GM18907 (cell line): Measurements from ENCODE around the gene PSMB2.

Experiments
- ATAC-seq: cut with Tn5 transposase; IDR thresholded peaks from one replicate; pipeline ENCODE4 v1.9.1; 2021; ENCODE audit warnings: mild to moderate bottlenecking, moderate library complexity; ENCODE audit not compliant: unreplicated experiment

PSMB2 gene

DNA sequence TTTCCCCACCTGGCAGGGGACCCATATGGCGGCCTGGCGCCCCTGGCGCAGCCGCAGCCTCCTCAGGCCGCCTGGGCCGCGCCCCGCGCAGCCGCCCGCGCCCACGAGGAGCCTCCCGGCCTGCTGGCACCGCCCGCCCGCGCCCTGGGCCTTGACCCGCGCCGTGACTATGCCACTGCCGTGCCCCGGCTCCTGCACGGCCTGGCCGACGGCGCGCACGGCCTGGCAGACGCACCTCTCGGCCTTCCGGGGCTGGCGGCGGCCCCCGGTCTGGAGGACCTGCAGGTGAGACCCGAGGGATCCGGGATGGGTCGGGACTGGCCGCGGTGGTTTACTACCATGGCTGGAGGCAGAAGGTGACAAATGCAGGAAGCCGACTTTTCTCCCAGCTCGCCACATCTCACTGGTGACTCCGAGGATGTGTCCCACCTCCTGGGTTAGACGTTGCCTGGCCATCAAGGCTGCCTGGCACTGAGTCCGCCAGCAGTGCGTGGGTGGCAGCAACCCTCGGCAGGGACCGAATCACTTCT lies 67.1 kb downstream of the PSMB2 start:
- ATAC-seq = no peak

DNA sequence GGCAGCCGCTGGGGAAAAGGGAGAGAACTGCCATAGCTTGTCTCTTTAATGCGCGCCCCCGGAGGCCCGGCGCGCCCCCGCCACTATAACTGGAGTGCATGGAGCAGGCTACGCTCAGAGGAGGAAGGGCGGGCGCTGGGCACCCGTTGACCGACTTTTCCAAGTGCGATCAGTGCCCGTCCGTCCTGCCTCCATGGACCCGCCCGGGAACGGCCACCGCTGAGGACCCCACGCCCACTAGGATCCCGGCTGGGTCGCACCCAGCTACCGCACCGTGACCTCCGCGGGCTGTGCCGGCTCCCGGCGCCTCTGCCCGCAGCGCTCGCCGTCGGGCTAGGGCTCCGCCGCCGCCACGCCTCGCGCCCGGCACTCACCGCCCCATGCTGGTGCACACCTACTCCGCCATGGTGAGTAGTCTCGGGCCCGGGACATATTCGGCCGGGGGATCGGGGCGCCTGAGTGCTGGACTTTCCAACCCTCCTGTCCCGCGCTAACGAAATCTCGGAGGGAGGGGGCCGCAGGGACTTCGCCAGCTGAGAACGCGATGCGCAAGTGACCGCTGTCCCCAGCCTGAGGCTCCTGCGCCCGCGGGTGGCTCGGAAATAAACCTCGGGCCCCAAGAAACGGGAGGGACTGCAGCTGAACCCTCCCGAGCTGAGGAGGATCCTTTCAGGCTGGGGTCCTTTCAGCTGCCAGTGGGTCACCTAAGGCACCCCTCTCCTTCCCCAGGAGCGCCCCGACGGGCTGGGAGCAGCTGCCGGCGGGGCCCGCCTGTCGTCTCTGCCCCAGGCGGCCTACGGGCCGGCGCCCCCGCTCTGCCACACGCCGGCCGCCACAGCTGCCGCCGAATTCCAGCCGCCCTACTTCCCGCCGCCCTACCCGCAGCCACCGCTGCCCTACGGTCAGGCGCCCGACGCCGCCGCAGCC lies 67.9 kb downstream of the PSMB2 start, which contains the start of gene TFAP2E:
TFAP2E (plus strand) TSS at position 117 of the 927 bp plus-strand sequence; CDS start at position 381, 264 bp downstream.
- no peak for ATAC-seq

DNA sequence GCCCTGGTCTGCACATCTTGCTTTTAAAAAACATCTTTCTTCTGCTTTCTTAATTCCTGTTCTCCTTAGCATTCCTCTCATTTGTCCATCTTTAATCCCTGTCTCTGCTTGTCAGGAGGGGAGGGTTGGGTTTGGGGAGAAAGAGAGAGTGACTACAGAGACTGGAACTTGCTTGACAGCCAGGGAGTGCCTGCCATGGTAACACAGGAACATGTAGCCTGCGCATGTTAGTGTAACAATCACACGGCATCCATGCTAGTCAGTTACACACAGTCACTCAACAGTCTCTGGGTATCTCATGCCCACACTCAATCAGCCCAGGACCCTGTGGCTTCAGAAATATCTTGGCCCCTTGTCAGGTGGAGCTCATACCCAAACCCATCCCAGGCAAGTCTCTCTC lies 69.0 kb downstream of the PSMB2 start:
- ATAC-seq = no peak

DNA sequence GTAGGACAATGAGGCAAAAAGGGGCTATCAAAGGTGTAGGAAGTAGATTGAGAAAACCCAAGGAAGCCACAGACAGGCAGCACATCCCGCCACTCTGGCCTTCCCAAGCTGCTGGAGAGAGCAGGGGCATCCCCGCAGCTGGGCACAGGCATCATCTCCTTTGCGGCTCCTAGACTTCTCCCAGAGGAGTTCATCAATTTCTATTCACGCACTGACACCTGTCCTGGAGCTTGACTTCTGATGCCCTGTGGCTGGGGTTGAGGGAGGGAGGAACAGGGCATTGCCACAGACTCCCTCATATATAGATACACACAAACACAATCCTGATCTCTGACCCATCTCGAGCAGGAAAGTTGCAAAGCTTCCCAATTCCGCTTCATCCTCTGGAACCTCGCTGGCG lies 70.1 kb downstream of the PSMB2 start:
- no peak for ATAC-seq

DNA sequence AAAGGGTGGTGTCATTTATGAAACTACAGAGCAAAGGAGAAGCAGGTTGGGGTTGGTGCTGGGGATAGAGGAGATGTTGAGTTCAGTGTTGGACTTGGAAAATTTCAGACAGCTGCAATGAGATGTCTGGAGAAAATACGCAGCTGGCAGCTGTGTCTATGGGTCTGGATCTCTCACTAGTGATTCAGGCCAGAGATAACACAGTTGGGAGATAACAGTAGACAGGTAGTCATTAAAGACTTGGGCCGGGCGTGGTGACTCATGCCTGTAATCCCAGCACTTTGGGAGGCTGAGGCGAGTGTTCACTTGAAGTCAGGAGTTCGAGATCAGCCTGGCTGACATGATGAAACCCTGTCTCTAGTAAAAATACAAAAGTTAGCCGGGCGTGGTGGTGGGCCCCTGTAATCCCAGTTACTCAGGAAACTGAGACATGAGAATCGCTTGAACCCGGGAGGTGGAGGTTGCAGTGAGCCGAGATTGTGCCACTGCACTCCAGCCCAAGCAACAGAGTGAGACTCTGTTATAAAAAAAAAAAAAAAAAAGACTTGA lies 70.7 kb downstream of the PSMB2 start:
- no peak for ATAC-seq

DNA sequence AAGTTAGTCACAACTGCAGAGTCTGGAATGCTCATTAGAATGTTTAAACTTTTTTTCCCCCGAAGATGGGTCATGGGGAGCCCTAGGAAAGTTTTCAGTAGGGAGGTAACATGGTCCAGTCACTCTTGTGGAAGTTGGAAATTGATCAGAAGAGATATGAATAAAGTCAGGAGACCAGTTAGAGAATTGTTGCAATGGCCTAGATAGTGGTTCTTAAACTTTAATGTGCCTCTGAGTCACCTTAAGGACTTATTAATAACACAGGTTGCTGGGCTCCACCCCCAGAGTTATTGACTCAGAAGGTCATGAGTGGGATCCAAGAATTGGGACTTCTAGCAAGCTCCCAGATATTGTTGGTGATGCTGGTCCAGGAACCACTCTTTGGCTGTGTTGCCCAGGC lies 71.4 kb downstream of the PSMB2 start:
- no peak for ATAC-seq

DNA sequence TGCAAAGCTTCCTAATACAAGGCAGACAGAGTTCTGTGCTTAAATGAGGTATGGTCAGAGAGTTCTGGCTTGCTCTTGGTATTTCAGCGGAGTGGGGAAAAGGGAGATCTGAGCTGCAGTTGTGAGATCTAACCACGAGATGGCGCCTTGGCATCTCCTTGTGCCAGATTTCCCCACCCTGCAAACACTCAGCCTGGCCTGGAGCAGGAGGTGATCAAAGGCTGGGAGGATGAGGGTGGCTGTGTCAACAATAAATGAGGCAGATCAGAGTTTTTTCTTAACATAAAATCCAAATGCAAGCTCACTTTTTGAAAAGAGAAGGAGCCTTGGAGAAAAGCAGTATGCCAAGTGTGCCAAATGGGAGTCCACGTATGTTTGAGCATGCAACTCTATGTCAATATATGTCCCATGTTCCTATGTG lies 72.3 kb downstream of the PSMB2 start:
- ATAC-seq = no peak

DNA sequence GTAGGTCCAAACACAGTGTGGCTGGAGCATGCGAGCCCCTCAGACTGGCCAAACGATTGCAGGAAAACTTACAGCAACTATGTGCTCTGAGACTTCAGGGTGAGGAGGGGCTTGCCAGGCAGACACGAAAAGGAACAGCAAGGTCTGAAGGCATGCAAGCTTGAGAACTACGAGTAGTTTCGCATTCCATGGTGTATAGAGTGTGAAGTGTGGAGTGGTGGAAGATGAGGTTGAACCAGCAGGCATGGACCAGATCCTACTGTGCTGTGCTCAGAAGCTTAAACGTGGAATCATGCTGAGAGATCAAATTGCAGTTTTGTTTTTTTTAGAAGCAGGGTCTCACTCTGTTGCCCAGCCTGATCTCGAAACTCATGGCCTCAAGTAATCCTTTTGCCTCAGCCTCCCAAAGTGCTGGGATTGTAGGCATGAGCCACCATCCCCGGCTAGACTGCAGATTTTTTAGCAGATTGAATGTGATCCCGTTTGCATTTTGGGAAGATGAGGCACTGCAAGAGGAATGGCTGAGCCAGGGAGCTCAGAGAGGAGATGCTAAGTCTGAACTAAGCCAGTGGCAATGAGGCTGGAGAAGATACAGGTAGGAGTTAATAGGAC lies 73.3 kb downstream of the PSMB2 start:
- no peak for ATAC-seq

DNA sequence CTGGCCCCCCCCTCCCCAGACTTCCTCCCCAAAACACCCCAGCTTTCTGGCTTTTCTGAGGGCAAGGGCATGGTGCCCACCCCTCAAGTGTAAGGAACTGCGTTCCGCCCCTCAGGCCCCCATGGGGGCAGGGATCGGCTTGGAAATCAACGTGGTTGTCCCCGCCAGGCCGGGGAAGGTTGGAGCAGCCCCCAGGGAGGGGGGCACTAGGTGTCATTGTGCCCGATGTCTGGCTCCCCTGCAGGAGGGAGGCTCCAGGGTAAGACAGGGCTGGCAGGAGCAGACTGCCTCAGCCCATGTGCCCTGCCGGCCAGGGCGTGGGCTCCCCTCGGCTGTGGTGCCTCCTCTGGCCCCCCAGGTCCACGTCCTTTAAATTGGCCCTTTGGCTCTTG lies 75.6 kb downstream of the PSMB2 start:
- no peak for ATAC-seq

DNA sequence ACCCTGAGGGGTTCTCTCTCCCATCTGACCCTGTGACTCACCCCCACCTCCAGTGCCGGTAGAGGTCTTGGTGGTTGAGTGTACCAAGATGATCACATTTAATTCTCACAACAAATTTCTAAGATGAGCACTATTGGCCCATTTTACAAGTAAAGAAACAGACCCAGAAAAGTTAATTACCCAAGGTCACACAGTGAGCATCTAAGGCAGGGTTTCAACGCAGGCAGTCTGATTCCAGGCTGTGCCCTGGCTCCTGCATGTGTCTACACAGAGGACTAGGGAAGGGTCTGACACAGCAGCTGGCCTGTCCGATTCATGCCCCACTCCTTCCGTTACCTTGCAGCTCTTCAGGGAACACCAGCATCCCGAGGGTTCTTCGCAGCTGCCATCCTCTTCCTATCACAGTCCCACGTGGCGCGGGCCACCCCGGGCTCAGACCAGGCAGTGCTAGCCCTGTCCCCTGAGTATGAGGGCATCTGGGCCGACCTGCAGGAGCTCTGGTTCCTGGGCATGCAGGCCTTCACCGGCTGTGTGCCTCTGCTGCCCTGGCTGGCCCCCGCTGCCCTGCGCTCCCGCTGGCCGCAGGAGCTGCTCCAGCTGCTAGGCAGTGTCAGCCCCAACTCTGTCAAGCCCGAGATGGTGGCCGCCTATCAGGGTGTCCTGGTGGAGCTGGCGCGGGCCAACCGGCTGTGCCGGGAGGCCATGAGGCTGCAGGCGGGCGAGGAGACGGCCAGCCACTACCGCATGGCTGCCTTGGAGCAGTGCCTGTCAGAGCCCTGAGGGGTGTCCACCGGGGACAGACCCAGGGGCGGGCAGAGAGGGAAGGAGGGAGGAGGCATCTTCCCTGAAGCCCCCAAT lies 76.2 kb downstream of the PSMB2 start:
- ATAC-seq = no peak

DNA sequence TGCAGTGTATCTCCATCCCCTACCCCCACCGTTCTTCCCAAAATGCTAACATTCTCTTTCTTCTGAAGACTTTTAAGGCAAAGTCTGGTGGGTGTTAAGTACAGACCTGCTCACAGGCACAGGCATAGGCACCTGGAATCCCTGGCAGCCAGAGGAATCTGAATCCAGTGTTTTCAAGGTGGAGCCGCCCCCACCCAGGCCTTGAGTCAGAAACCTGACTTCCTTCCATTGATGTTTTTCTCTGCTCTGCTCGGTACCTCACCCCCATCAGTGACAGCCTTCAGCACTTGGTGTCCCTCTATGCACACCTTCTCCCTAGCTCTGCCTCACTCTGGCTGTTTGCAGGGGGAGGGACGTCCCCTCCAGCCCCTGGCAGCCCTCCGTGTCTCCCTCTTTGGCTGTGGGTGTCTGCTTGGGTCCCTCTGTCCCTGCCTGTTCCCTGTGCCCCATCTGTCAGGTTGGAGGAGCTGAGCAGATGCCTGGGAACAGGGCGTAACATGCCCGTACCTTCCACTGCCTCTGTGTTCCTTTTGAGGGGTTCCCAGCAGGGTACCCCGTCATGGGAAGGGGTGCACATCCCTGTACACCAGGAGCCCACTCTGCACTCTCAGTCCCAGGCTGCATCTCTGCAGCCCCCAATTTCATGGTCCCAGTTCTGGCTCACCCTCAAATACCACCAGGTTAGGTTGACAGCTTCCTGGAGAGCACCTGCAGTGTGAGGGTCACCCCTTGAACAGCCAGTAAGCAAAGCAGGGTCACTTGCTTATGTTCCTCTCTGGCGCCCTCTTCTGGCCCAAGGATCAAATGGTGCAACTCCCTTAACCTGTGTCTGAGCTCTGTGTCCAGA lies 77.1 kb downstream of the PSMB2 start:
- ATAC-seq = no peak

DNA sequence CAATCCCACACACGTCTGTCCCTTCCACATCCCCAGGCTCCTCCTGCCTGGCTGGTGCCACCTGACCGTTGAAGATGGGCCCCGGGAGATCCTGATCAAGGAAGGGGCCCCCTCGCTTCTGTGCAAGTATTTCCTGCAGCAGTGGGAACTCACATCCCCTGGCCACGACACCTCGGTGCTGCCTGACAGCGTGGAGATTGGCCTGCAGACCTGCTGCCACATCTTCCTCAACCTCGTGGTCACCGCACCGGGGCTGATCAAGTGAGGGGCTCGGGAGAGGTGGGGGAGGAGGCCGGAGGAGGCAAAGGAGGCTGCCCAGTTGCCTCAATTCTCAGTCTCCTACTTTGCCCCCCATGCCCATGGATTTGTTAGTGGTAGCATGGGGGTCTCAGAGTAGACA lies 78.2 kb downstream of the PSMB2 start:
- ATAC-seq = no peak

DNA sequence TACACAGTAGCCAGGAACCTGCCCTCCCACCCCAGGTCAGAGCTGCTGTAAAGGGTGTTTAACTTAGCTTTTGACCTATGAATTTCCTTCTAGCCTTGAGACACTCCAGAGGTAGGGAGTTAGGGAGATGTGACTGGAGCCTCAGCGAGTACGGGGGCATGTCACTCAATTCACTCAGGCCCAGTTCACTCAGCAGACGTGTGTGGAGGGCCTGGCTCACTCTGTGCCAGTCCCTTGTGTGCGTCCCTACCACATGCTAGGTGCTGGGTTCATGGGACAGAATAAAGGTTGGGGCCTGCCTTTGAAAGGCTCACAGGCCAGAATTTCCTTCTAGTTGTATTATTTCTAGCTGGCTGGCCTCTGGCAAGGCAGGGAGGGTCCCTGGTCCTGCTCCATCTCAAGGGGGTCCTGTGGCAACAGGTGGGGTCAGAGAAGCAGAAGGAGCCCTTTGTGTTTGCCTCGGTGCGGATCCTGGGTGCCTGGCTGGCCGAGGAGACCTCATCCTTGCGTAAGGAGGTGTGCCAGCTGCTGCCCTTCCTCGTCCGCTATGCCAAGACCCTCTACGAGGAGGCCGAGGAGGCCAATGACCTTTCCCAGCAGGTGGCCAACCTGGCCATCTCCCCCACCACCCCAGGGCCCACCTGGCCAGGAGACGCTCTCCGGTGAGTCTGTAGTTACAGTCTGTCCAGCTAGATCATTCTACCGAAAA lies 79.2 kb downstream of the PSMB2 start:
- no peak for ATAC-seq

DNA sequence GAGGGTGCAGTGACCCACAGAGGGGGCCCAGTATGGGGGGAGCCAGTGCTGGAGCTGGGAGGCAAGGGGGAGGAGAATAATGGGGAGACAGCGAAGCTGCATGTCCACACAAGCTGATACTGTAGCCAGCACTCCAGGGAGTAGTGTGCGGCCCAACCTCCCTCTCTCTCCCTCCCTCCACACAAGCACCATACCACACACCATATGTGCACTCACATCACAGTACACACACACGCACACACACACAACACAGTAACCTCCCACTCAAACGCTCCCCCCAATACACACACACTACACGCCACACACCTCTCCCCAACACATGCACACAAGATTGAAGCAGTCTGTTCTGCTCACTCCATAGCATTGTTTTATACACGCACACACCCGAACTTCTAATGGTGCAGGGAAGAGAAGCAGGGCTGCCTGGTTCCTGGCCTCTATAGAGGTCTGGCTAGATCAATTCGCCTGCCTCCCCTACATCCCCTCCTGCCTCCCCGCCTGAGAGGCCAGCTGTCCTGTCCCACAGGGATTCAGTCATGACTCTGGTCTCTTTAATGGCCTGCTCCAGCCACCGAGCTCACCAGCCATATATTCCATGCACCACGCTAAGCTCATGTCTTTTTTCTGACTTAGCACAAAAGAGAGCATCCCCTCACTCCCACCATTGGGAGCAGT lies 79.9 kb downstream of the PSMB2 start:
- no peak for ATAC-seq

DNA sequence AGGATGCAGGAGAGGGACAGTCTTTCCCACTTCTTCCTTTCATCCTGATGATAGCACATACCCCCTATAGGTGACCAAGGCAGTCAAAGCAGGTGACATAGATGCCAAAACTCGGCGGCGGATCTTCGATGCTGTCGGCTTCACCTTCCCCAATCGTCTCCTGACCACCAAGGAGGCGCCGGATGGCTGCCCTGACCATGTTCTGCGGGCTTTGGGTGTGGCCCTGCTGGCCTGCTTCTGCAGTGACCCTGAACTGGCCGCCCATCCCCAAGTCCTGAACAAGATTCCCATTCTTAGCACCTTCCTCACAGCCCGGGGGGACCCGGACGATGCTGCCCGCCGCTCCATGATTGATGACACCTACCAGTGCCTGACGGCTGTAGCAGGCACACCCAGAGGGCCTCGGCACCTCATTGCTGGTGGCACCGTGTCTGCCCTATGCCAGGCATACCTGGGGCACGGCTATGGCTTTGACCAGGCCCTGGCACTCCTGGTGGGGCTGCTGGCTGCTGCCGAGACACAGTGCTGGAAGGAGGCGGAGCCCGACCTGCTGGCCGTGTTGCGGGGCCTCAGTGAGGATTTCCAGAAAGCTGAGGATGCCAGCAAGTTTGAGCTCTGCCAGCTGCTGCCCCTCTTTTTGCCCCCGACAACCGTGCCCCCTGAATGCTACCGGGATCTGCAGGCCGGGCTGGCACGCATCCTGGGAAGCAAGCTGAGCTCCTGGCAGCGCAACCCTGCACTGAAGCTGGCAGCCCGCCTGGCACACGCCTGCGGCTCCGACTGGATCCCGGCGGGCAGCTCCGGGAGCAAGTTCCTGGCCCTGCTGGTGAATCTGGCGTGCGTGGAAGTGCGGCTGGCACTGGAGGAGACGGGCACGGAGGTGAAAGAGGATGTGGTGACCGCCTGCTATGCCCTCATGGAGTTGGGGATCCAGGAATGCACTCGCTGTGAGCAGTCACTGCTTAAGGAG lies 80.8 kb downstream of the PSMB2 start:
- no peak for ATAC-seq

DNA sequence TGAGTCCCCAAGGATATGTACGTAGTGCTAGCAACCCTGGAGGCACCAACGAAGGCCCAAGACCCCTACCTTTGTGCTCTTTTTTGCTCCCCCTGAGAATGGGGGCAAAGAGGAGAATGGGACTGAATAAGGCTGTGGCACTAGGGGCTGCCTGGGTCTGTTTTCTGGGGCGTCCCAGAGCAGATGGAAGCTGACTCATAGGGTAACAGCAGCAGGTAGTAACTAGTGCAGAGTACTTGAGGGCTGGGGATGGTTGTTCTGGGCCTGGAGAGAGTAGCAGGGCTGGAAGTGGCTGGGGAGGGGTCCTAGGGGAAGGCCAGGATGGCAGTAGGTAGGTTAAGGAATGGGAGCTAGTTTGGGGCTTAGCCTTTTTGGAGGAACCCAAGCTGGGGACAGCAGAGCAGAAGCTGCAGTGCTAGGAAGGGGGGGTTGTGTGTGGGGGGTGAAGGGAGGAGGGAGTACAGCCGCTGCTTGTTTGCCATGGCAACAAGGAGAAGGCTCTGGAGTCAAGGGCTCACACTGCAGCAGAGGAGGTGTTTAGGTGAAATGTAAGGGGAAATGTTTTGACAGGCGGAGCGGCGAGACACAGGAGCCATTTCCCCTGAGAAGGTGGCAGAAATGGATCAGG lies 81.9 kb downstream of the PSMB2 start:
- ATAC-seq = no peak
